GM23338 (cell line): ENCODE results near the gene TNFAIP3. TPM values are rescaled to one million over a fixed set of nuclear protein-coding genes. Genes with fewer than 3 reads are reported as not detected.
A peak's percentile ranks its signal among the peaks of the same experiment; 100 is the strongest.

ENCODE experiments used
- ATAC-seq: fragments of 200-7000 bp; cut with Tn5 transposase; 3 replicates; pipeline ENCODE4 v1.9.1; 2020
- DNase-seq: peaks from one replicate; pipeline ENCODE4 v3.0.0-alpha.2; 2015; ENCODE audit warnings: low spot score
- H2AFZ ChIP-seq: fragments of 200-600 bp; sonication (generic); 2 replicates; pipeline ENCODE4 v1.8.0; 2016; ENCODE audit warnings: antibody characterized with exemption, mild to moderate bottlenecking, moderate library complexity
- H3F3A ChIP-seq: fragments of 200-600 bp; sonication (generic); replicated peaks from 2 replicates; pipeline ENCODE4 v1.8.0; 2017; ENCODE audit warnings: antibody characterized with exemption, mixed run types, low read depth
- H3K27ac ChIP-seq: fragments of 200-600 bp; sonication (generic); 2 replicates; pipeline ENCODE4 v1.6.1; 2016; ENCODE audit warnings: low read depth
- H3K27me3 ChIP-seq: fragments of 200-600 bp; sonication (generic); 2 replicates; pipeline ENCODE4 v1.8.0; 2016; ENCODE audit warnings: mild to moderate bottlenecking, mixed run types, moderate library complexity; ENCODE audit not compliant: insufficient read depth
- H3K36me3 ChIP-seq: fragments of 200-600 bp; sonication (generic); 2 replicates; pipeline ENCODE4 v1.8.0; 2016; ENCODE audit warnings: mild to moderate bottlenecking; ENCODE audit not compliant: insufficient read depth
- H3K4me1 ChIP-seq: fragments of 200-600 bp; sonication (generic); 2 replicates; pipeline ENCODE4 v1.8.0; 2016; ENCODE audit warnings: mild to moderate bottlenecking, moderate library complexity; ENCODE audit not compliant: insufficient read depth
- H3K4me2 ChIP-seq: fragments of 200-600 bp; sonication (generic); 2 replicates; pipeline ENCODE4 v1.7.1; 2017; ENCODE audit warnings: mixed run types
- H3K4me3 ChIP-seq: fragments of 200-600 bp; sonication (generic); 2 replicates; pipeline ENCODE4 v1.6.1; 2016; ENCODE audit warnings: mixed run types
- H3K79me2 ChIP-seq: fragments of 200-600 bp; sonication (generic); replicated peaks from 2 replicates; pipeline ENCODE4 v1.8.0; 2017; ENCODE audit warnings: mild to moderate bottlenecking; ENCODE audit not compliant: insufficient read depth
- H3K9me2 ChIP-seq: fragments of 200-600 bp; sonication (generic); 2 replicates; pipeline ENCODE4 v1.8.0; 2017; ENCODE audit not compliant: insufficient read depth
- H4K20me1 ChIP-seq: fragments of 200-600 bp; sonication (generic); replicated peaks from 2 replicates; pipeline ENCODE4 v1.8.0; 2017; ENCODE audit warnings: mild to moderate bottlenecking; ENCODE audit not compliant: insufficient read depth
- H3K27ac Mint-ChIP-seq: 2 replicates; pipeline ENCODE4 v1.8.0; 2020; ENCODE audit warnings: inconsistent platforms, mild to moderate bottlenecking, moderate library complexity, mixed read lengths
- H3K27me3 Mint-ChIP-seq: 3 replicates; pipeline ENCODE4 v1.8.0; 2022; ENCODE audit warnings: low read depth, mild to moderate bottlenecking, moderate library complexity, mixed read lengths, inconsistent platforms; ENCODE audit not compliant: insufficient read depth, poor library complexity
- H3K36me3 Mint-ChIP-seq: 3 replicates; pipeline ENCODE4 v1.8.0; 2021; ENCODE audit warnings: low read depth, mild to moderate bottlenecking, inconsistent platforms, moderate library complexity, mixed read lengths
- H3K4me1 Mint-ChIP-seq: 3 replicates; pipeline ENCODE4 v1.8.0; 2020; ENCODE audit warnings: mild to moderate bottlenecking, inconsistent platforms, mixed read lengths
- H3K4me3 Mint-ChIP-seq: 3 replicates; pipeline ENCODE4 v1.8.0; 2021; ENCODE audit warnings: moderate library complexity, mild to moderate bottlenecking, inconsistent platforms, mixed read lengths
- H3K9me3 Mint-ChIP-seq: 3 replicates; pipeline ENCODE4 v1.8.0; 2020; ENCODE audit warnings: moderate library complexity, mild to moderate bottlenecking, inconsistent platforms, mixed read lengths
- CREB1 ChIP-seq: fragments of 250-450 bp; sonication (Bioruptor Pico); IDR thresholded peaks from 2 replicates; pipeline ENCODE4 v1.5.0; 2020; ENCODE audit warnings: low read depth, mild to moderate bottlenecking, moderate library complexity
- CTCF ChIP-seq, 2 experiments: fragments of 200-600 bp in 1 of 2; sonication (generic) in 1 of 2; conservative IDR thresholded peaks; 2 replicates each; pipeline versions ENCODE4 v1.5.1 to v1.6.1; 2016 to 2017; ENCODE audit warnings: antibody characterized with exemption in 2 of 2, low read depth in 2 of 2, mild to moderate bottlenecking in 2 of 2, moderate library complexity in 1 of 2
- ETS1 ChIP-seq: IDR thresholded peaks from 2 replicates; pipeline ENCODE4 v1.6.1; 2016; ENCODE audit warnings: antibody characterized with exemption
- NANOG ChIP-seq: IDR thresholded peaks from 2 replicates; pipeline ENCODE4 v1.6.1; 2016; ENCODE audit warnings: antibody characterized with exemption, borderline replicate concordance
- POLR2AphosphoS5 ChIP-seq: IDR thresholded peaks from 2 replicates; pipeline ENCODE4 v1.6.1; 2016; ENCODE audit warnings: antibody characterized with exemption, low read depth
- REST ChIP-seq: IDR thresholded peaks from one replicate; pipeline ENCODE4 v1.6.1; 2018; ENCODE audit warnings: antibody characterized with exemption; ENCODE audit not compliant: unreplicated experiment
- STAT1 ChIP-seq: IDR thresholded peaks from one replicate; pipeline ENCODE4 v1.6.1; 2016; ENCODE audit warnings: antibody characterized with exemption; ENCODE audit not compliant: unreplicated experiment
- ZNF331 ChIP-seq: fragments of 250-450 bp; sonication (Bioruptor Pico); IDR thresholded peaks from 2 replicates; pipeline ENCODE4 v1.5.0; 2020; ENCODE audit warnings: low read depth, mild to moderate bottlenecking, moderate library complexity
- polyA plus RNA-seq: library from polyadenylated mRNA; unstranded; fragments of >200 nt; fragmentation: Nextera tagmentation; extraction: Ambion mirVana; gene quantifications from 2 replicates; pipeline ENCODE4 v1.2.1, GENCODE V29; 2016
- total RNA-seq: library from RNA; depleted of rRNA; stranded (reverse); fragments of >200 nt; shearing (Covaris generic); gene quantifications from 2 replicates; pipeline ENCODE4 v1.2.3, GENCODE V29; 2014

The TNFAIP3 gene
- total and polyA plus RNA-seq, 2 experiments from 2014 or later: 2.1 to 2.3 TPM

GRCh38 chr6:137903274-137903932 lies 36.3 kb downstream of the TNFAIP3 start:
- Histone ChIP-seq H3K36me3 (no peaks in the 10 kb centered on the region), H4K20me1 (no peaks in the 10 kb centered on the region), H2AFZ (no peak overlapping the region; the same call in 1 of the 2 replicates), H3K79me2 (no peaks in the 10 kb centered on the region), H3K4me3 (no peak overlapping the region), H3F3A (no peaks in the 10 kb centered on the region), H3K9me2 (no peaks in the 10 kb centered on the region), H3K27ac (no peak overlapping the region), H3K4me2 (no peak overlapping the region), H3K4me1 (no peaks in the 10 kb centered on the region), H3K27me3 (no peaks in the 10 kb centered on the region)
- no peak overlapping the region for H3K27ac Mint-ChIP-seq
- H3K9me3 Mint-ChIP-seq: no peaks in the 10 kb centered on the region
- no peak overlapping the region for H3K4me3 Mint-ChIP-seq
- H3K4me1 Mint-ChIP-seq: no peaks in the 10 kb centered on the region
- H3K27me3 Mint-ChIP-seq: no peaks in the 10 kb centered on the region
- ATAC-seq: no peak
- TF ChIP-seq POLR2AphosphoS5 (no peak), NANOG (no peak), ZNF331 (CRISPR knock-in tag) (no peak), CREB1 (CRISPR knock-in tag) (no peak), CTCF (conservative IDR thresholded peaks at IDR 0.05; ENCODE audit: low read depth in 2 of 2) (no peak), REST (no peak), STAT1 (no peak)
- no peak for DNase-seq
- no peaks in the 10 kb centered on the region for H3K36me3 Mint-ChIP-seq

GRCh38 chr6:137903933-137904821 lies 37.1 kb downstream of the TNFAIP3 start:
- Histone ChIP-seq H3K27me3 (no peaks in the 10 kb centered on the region), H2AFZ (peak overlapping the region; percentile 70; the same call in 1 of the 2 replicates), H3K36me3 (no peaks in the 10 kb centered on the region), H3K4me2 (no peak overlapping the region), H3K79me2 (no peaks in the 10 kb centered on the region), H3F3A (no peaks in the 10 kb centered on the region), H3K4me1 (no peaks in the 10 kb centered on the region), H3K9me2 (no peaks in the 10 kb centered on the region), H3K27ac (no peak overlapping the region), H4K20me1 (no peaks in the 10 kb centered on the region), H3K4me3 (no peak overlapping the region)
- Mint-ChIP-seq H3K9me3 (no peaks in the 10 kb centered on the region), H3K27me3 (no peaks in the 10 kb centered on the region), H3K4me1 (no peaks in the 10 kb centered on the region), H3K27ac (no peak overlapping the region; the same call in 1 of the 2 replicates), H3K4me3 (no peak overlapping the region), H3K36me3 (no peaks in the 10 kb centered on the region)
- DNase-seq: no peak
- no peak for TF ChIP-seq CREB1 (CRISPR knock-in tag)
- no peak for TF ChIP-seq ZNF331 (CRISPR knock-in tag)
- TF ChIP-seq REST: no peak
- TF ChIP-seq ETS1: no peak
- no peak for ATAC-seq
